ENCODE results near the gene EIF4G3.

DNA sequence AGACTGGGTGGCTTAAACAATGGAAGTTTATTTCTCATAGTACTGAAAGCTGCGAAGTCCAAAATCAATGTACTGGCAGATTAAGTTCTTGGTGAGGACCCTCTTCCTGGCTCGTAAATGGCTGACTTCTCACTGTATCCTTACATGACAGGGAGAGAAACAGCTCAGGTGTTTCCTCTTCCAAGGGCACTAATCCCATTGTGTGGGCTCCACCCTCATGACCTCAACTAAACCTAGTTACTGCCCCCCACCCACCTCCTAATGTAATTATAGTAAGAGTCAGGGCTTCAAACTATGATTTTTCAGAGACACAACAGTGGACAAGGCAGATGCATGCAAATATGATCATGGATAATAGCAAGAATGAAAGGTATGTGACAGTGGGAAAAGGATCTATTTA, 308.4 kb downstream of the EIF4G3 start:
- TF ChIP-seq, protein P1, sequence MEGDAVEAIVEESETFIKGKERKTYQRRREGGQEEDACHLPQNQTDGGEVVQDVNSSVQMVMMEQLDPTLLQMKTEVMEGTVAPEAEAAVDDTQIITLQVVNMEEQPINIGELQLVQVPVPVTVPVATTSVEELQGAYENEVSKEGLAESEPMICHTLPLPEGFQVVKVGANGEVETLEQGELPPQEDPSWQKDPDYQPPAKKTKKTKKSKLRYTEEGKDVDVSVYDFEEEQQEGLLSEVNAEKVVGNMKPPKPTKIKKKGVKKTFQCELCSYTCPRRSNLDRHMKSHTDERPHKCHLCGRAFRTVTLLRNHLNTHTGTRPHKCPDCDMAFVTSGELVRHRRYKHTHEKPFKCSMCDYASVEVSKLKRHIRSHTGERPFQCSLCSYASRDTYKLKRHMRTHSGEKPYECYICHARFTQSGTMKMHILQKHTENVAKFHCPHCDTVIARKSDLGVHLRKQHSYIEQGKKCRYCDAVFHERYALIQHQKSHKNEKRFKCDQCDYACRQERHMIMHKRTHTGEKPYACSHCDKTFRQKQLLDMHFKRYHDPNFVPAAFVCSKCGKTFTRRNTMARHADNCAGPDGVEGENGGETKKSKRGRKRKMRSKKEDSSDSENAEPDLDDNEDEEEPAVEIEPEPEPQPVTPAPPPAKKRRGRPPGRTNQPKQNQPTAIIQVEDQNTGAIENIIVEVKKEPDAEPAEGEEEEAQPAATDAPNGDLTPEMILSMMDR (IDR thresholded peaks at IDR 0.05; ENCODE audit: low read length): no peak
- no peak for TF ChIP-seq EZH2 (optimal IDR thresholded peaks at IDR 0.05; ENCODE audit: low read depth, low read length)
